Loucy (cell line): Measurements from ENCODE around the gene PBXIP1.

Source experiments
- H2AFZ ChIP-seq: fragments of 200-600 bp; sonication (generic); 2 replicates; pipeline ENCODE4 v1.6.0; 2016; ENCODE audit warnings: antibody characterized with exemption, mild to moderate bottlenecking, low read length, moderate library complexity
- H3F3A ChIP-seq: fragments of 200-600 bp; 2 replicates; pipeline ENCODE4 v1.6.0; 2016; ENCODE audit warnings: antibody characterized with exemption, low read depth, mild to moderate bottlenecking
- H3K27me3 ChIP-seq: fragments of 200-600 bp; sonication (generic); 2 replicates; pipeline ENCODE4 v1.6.1; 2014; ENCODE audit warnings: low read length, mild to moderate bottlenecking; ENCODE audit not compliant: insufficient read depth, poor library complexity, severe bottlenecking
- H3K36me3 ChIP-seq: fragments of 200-600 bp; sonication (generic); 2 replicates; pipeline ENCODE4 v1.6.1; 2016; ENCODE audit warnings: low read length; ENCODE audit not compliant: insufficient read depth
- H3K4me1 ChIP-seq: fragments of 200-600 bp; sonication (generic); 2 replicates; pipeline ENCODE4 v1.5.1; 2014; ENCODE audit warnings: low read length, mild to moderate bottlenecking; ENCODE audit not compliant: insufficient read depth, poor library complexity, severe bottlenecking
- H3K4me2 ChIP-seq: fragments of 200-600 bp; sonication (generic); 2 replicates; pipeline ENCODE4 v1.6.0; 2014; ENCODE audit warnings: antibody characterized with exemption, low read length, low read depth, mild to moderate bottlenecking; ENCODE audit not compliant: poor library complexity, severe bottlenecking
- H3K4me3 ChIP-seq: fragments of 200-600 bp; sonication (generic); 2 replicates; pipeline ENCODE4 v1.5.1; 2014; ENCODE audit warnings: low read length, mild to moderate bottlenecking, mixed read lengths; ENCODE audit not compliant: poor library complexity, severe bottlenecking
- H3K79me2 ChIP-seq: fragments of 200-600 bp; sonication (generic); 2 replicates; pipeline ENCODE4 v1.6.1; 2014; ENCODE audit warnings: low read length; ENCODE audit not compliant: insufficient read depth
- H3K9ac ChIP-seq: fragments of 200-600 bp; sonication (generic); 2 replicates; pipeline ENCODE4 v1.6.0; 2014; ENCODE audit warnings: mild to moderate bottlenecking, low read depth, low read length, moderate library complexity; ENCODE audit not compliant: poor library complexity, severe bottlenecking
- H3K9me2 ChIP-seq: fragments of 200-600 bp; sonication (generic); replicated peaks from 2 replicates; pipeline ENCODE4 v1.6.1; 2016; ENCODE audit warnings: low read depth, low read length, mixed read lengths
- H3K9me3 ChIP-seq: fragments of 200-600 bp; sonication (generic); 2 replicates; pipeline ENCODE4 v1.6.1; 2014; ENCODE audit warnings: mild to moderate bottlenecking, antibody characterized with exemption, low read length, low read depth; ENCODE audit not compliant: insufficient read depth
- H4K20me1 ChIP-seq: fragments of 200-600 bp; sonication (generic); 2 replicates; pipeline ENCODE4 v1.6.0; 2014; ENCODE audit warnings: antibody characterized with exemption, low read length, mild to moderate bottlenecking; ENCODE audit not compliant: insufficient read depth, poor library complexity, severe bottlenecking
- CTCF ChIP-seq: fragments of 200-600 bp; sonication (generic); conservative IDR thresholded peaks from 2 replicates; pipeline ENCODE4 v1.5.1; 2014; ENCODE audit warnings: mild to moderate bottlenecking, antibody characterized with exemption, low read length
- EZH2phosphoT487 ChIP-seq: fragments of 200-600 bp; IDR thresholded peaks from 2 replicates; pipeline ENCODE4 v1.6.1; 2018; ENCODE audit warnings: antibody characterized with exemption, mild to moderate bottlenecking, moderate library complexity, borderline replicate concordance

Gene PBXIP1

GRCh38 chr1:154955718-154956543 is at the start of gene PBXIP1:
PBXIP1 (minus strand) TSS chr1:154956099; CDS start chr1:154953721, 2,378 bp downstream.
- Histone ChIP-seq H3K9ac (peak within 1 kb of the TSS; percentile 84), H3K4me1 (peaks cover 73% of the 10 kb centered on the region), H3K36me3 (peaks cover 3% of the 10 kb centered on the region; the same call in 1 of the 2 replicates), H2AFZ (0 out of 2 replicates have a peak within 1 kb of the TSS, but pooled peaks have one; percentile 19), H3K4me2 (peak within 1 kb of the TSS; percentile 86), H3K4me3 (peak within 1 kb of the TSS; percentile 86), H3K9me3 (no peaks in the 10 kb centered on the region), H3K27me3 (no peaks in the 10 kb centered on the region), H3K9me2 (no peaks in the 10 kb centered on the region), H3K79me2 (peaks cover 88% of the 10 kb centered on the region), H3F3A (peaks cover 10% of the 10 kb centered on the region; the same call in 1 of the 2 replicates), H4K20me1 (peaks cover 25% of the 10 kb centered on the region)
- TF ChIP-seq EZH2phosphoT487 (no peak), CTCF (peak; percentile 56)

- Histone ChIP-seq H3K4me1 (peaks cover 44% of the 10 kb centered on the region), H3K9ac (peak overlapping the region; percentile 58), H3K36me3 (no peaks in the 10 kb centered on the region), H4K20me1 (no peaks in the 10 kb centered on the region), H3K9me2 (no peaks in the 10 kb centered on the region), H3F3A (peaks cover 4% of the 10 kb centered on the region; the same call in 1 of the 2 replicates), H3K27me3 (no peaks in the 10 kb centered on the region), H3K4me2 (peak overlapping the region; percentile 57), H3K4me3 (no peak overlapping the region), H2AFZ (no peak overlapping the region), H3K79me2 (no peaks in the 10 kb centered on the region), H3K9me3 (no peaks in the 10 kb centered on the region)
- no peak for TF ChIP-seq CTCF
- TF ChIP-seq EZH2phosphoT487: no peak
Observed at GRCh38 chr1:155005076-155006011, 49.4 kb upstream of the PBXIP1 start.

- Histone ChIP-seq H3K4me2 (peak overlapping the region; percentile 57), H3K4me3 (peak overlapping the region; percentile 12), H3K27me3 (no peaks in the 10 kb centered on the region), H3K36me3 (no peaks in the 10 kb centered on the region), H3K9ac (peak overlapping the region; percentile 58), H3K4me1 (peaks cover 44% of the 10 kb centered on the region), H3K9me2 (no peaks in the 10 kb centered on the region), H4K20me1 (no peaks in the 10 kb centered on the region), H3F3A (peaks cover 12% of the 10 kb centered on the region; the same call in 1 of the 2 replicates), H3K9me3 (no peaks in the 10 kb centered on the region), H2AFZ (no peak overlapping the region), H3K79me2 (no peaks in the 10 kb centered on the region)
- TF ChIP-seq CTCF: no peak
- no peak for TF ChIP-seq EZH2phosphoT487
Observed at GRCh38 chr1:155004352-155005075, 48.6 kb upstream of the PBXIP1 start.
